Measurements from ENCODE around the gene MARCHF4.

The MARCHF4 gene

GRCh38 chr2:216355711-216356110 is 16.6 kb downstream of the MARCHF4 start:
- Histone ChIP-seq H3K4me1 (ENCODE audit: control insufficient read depth, insufficient read depth, low read depth, low read length) (no peaks in the 10 kb centered on the region), H3K18ac (ENCODE audit: low read depth in 1 of 2, low read length in 2 of 2) (no peak overlapping the region), H2BK5ac (ENCODE audit: low read depth, low read length, poor library complexity, severe bottlenecking) (no peak overlapping the region), H3K14ac (ENCODE audit: low read length in 2 of 2) (no peak overlapping the region), H2AFZ (ENCODE audit: low read depth, low read length) (no peak overlapping the region), H2BK12ac (ENCODE audit: low read length in 2 of 2) (no peak overlapping the region), H2BK120ac (ENCODE audit: low read depth, low read length) (no peak overlapping the region), H3K27me3 (ENCODE audit: control insufficient read depth in 1 of 2, insufficient read depth in 1 of 2, low read length in 2 of 2) (no peaks in the 10 kb centered on the region), H3K36me3 (ENCODE audit: control insufficient read depth in 1 of 2, insufficient read depth in 2 of 2, low read depth in 1 of 2, low read length in 2 of 2) (no peaks in the 10 kb centered on the region), H3K4ac (ENCODE audit: low read depth in 1 of 2, low read length in 2 of 2) (no peak overlapping the region), H3K9me3 (ENCODE audit: control insufficient read depth, low read length) (no peaks in the 10 kb centered on the region), H3K27ac (ENCODE audit: low read length, poor library complexity, severe bottlenecking) (no peak overlapping the region), H3K4me2 (ENCODE audit: low read length, poor library complexity, severe bottlenecking) (no peak overlapping the region), H3K79me1 (replicated peaks; ENCODE audit: low read length, poor library complexity, severe bottlenecking) (no peaks in the 10 kb centered on the region), H3K4me3 (ENCODE audit: insufficient read depth in 1 of 2, low read depth in 1 of 2, low read length in 2 of 2) (no peak overlapping the region), H4K8ac (ENCODE audit: low read length) (no peak overlapping the region), H3K9ac (ENCODE audit: low read length) (no peak overlapping the region), H2BK15ac (ENCODE audit: low read depth, poor library complexity, severe bottlenecking) (no peak overlapping the region), H2AK5ac (ENCODE audit: low read length, severe bottlenecking) (no peak overlapping the region), H3K23ac (ENCODE audit: low read length in 2 of 2) (no peak overlapping the region), H4K91ac (ENCODE audit: low read length) (no peak overlapping the region)
- DNase-seq = no peak
- WGBS = 58% methylated on average over 2 of the region's 2 CpGs

GRCh38 chr2:216354306-216354705 is 18.0 kb downstream of the MARCHF4 start:
- WGBS = 90% methylated on average over 4 of the region's 4 CpGs
- no peak for DNase-seq
- H2BK120ac ChIP-seq (ENCODE audit: low read depth, low read length) = no peak overlapping the region
- H3K36me3 ChIP-seq (ENCODE audit: control insufficient read depth in 1 of 2, insufficient read depth in 2 of 2, low read depth in 1 of 2, low read length in 2 of 2) = no peaks in the 10 kb centered on the region
- H3K18ac ChIP-seq (ENCODE audit: low read depth in 1 of 2, low read length in 2 of 2) = no peak overlapping the region
- H3K4ac ChIP-seq (ENCODE audit: low read depth in 1 of 2, low read length in 2 of 2) = no peak overlapping the region
- no peak overlapping the region for H2BK12ac ChIP-seq (ENCODE audit: low read length in 2 of 2)
- no peak overlapping the region for H4K91ac ChIP-seq (ENCODE audit: low read length)
- no peaks in the 10 kb centered on the region for H3K9me3 ChIP-seq (ENCODE audit: control insufficient read depth, low read length)
- no peak overlapping the region for H3K23ac ChIP-seq (ENCODE audit: low read length in 2 of 2)
- no peaks in the 10 kb centered on the region for H3K27me3 ChIP-seq (ENCODE audit: control insufficient read depth in 1 of 2, insufficient read depth in 1 of 2, low read length in 2 of 2)
- no peak overlapping the region for H2BK5ac ChIP-seq (ENCODE audit: low read depth, low read length, poor library complexity, severe bottlenecking)
- no peak overlapping the region for H2AFZ ChIP-seq (ENCODE audit: low read depth, low read length)
- no peak overlapping the region for H3K4me3 ChIP-seq (ENCODE audit: insufficient read depth in 1 of 2, low read depth in 1 of 2, low read length in 2 of 2)
- no peak overlapping the region for H4K8ac ChIP-seq (ENCODE audit: low read length)
- no peak overlapping the region for H3K27ac ChIP-seq (ENCODE audit: low read length, poor library complexity, severe bottlenecking)
- no peaks in the 10 kb centered on the region for H3K79me1 ChIP-seq (replicated peaks; ENCODE audit: low read length, poor library complexity, severe bottlenecking)
- H2BK15ac ChIP-seq (ENCODE audit: low read depth, poor library complexity, severe bottlenecking) = no peak overlapping the region
- H2AK5ac ChIP-seq (ENCODE audit: low read length, severe bottlenecking) = no peak overlapping the region
- H3K4me2 ChIP-seq (ENCODE audit: low read length, poor library complexity, severe bottlenecking) = no peak overlapping the region
- H3K4me1 ChIP-seq (ENCODE audit: control insufficient read depth, insufficient read depth, low read depth, low read length) = peaks cover 8% of the 10 kb centered on the region
- no peak overlapping the region for H3K14ac ChIP-seq (ENCODE audit: low read length in 2 of 2)
- H3K9ac ChIP-seq (ENCODE audit: low read length) = no peak overlapping the region

GRCh38 chr2:216352653-216353270 is 19.5 kb downstream of the MARCHF4 start:
- Histone ChIP-seq H3K79me1 (replicated peaks; ENCODE audit: low read length, poor library complexity, severe bottlenecking) (no peaks in the 10 kb centered on the region), H4K8ac (ENCODE audit: low read length) (no peak overlapping the region), H3K36me3 (ENCODE audit: control insufficient read depth in 1 of 2, insufficient read depth in 2 of 2, low read depth in 1 of 2, low read length in 2 of 2) (no peaks in the 10 kb centered on the region), H4K91ac (ENCODE audit: low read length) (no peak overlapping the region), H3K4me2 (ENCODE audit: low read length, poor library complexity, severe bottlenecking) (no peak overlapping the region), H3K27ac (ENCODE audit: low read length, poor library complexity, severe bottlenecking) (no peak overlapping the region), H3K27me3 (ENCODE audit: control insufficient read depth in 1 of 2, insufficient read depth in 1 of 2, low read length in 2 of 2) (no peaks in the 10 kb centered on the region), H3K4me3 (ENCODE audit: insufficient read depth in 1 of 2, low read depth in 1 of 2, low read length in 2 of 2) (no peak overlapping the region), H3K4ac (ENCODE audit: low read depth in 1 of 2, low read length in 2 of 2) (no peak overlapping the region), H2BK15ac (ENCODE audit: low read depth, poor library complexity, severe bottlenecking) (no peak overlapping the region), H3K9ac (ENCODE audit: low read length) (no peak overlapping the region), H3K9me3 (ENCODE audit: control insufficient read depth, low read length) (no peaks in the 10 kb centered on the region), H2BK120ac (ENCODE audit: low read depth, low read length) (no peak overlapping the region), H2AFZ (ENCODE audit: low read depth, low read length) (no peak overlapping the region), H3K4me1 (ENCODE audit: control insufficient read depth, insufficient read depth, low read depth, low read length) (peaks cover 8% of the 10 kb centered on the region), H3K18ac (ENCODE audit: low read depth in 1 of 2, low read length in 2 of 2) (no peak overlapping the region), H3K23ac (ENCODE audit: low read length in 2 of 2) (no peak overlapping the region), H2AK5ac (ENCODE audit: low read length, severe bottlenecking) (no peak overlapping the region), H2BK5ac (ENCODE audit: low read depth, low read length, poor library complexity, severe bottlenecking) (no peak overlapping the region), H2BK12ac (ENCODE audit: low read length in 2 of 2) (no peak overlapping the region), H3K14ac (ENCODE audit: low read length in 2 of 2) (no peak overlapping the region)
- 77% methylated on average over 4 of the region's 5 CpGs for WGBS
- DNase-seq = no peak

- no peak overlapping the region for H4K8ac ChIP-seq (ENCODE audit: low read length)
- no peak overlapping the region for H3K23ac ChIP-seq (ENCODE audit: low read length in 2 of 2)
- peak; percentile 76 for DNase-seq
- no peak overlapping the region for H3K27ac ChIP-seq (ENCODE audit: low read length, poor library complexity, severe bottlenecking)
- H3K9me3 ChIP-seq (ENCODE audit: control insufficient read depth, low read length) = no peaks in the 10 kb centered on the region
- no peak overlapping the region for H3K4ac ChIP-seq (ENCODE audit: low read depth in 1 of 2, low read length in 2 of 2)
- H2AK5ac ChIP-seq (ENCODE audit: low read length, severe bottlenecking) = no peak overlapping the region
- no peak overlapping the region for H4K91ac ChIP-seq (ENCODE audit: low read length)
- no peak overlapping the region for H2BK120ac ChIP-seq (ENCODE audit: low read depth, low read length)
- H3K4me3 ChIP-seq (ENCODE audit: insufficient read depth in 1 of 2, low read depth in 1 of 2, low read length in 2 of 2) = no peak overlapping the region
- no peak overlapping the region for H3K4me2 ChIP-seq (ENCODE audit: low read length, poor library complexity, severe bottlenecking)
- H3K4me1 ChIP-seq (ENCODE audit: control insufficient read depth, insufficient read depth, low read depth, low read length) = peaks cover 8% of the 10 kb centered on the region
- no peak overlapping the region for H3K14ac ChIP-seq (ENCODE audit: low read length in 2 of 2)
- no peak overlapping the region for H2BK15ac ChIP-seq (ENCODE audit: low read depth, poor library complexity, severe bottlenecking)
- no peak overlapping the region for H3K9ac ChIP-seq (ENCODE audit: low read length)
- no peaks in the 10 kb centered on the region for H3K79me1 ChIP-seq (replicated peaks; ENCODE audit: low read length, poor library complexity, severe bottlenecking)
- 41% methylated on average over 5 of the region's 5 CpGs for WGBS
- H3K36me3 ChIP-seq (ENCODE audit: control insufficient read depth in 1 of 2, insufficient read depth in 2 of 2, low read depth in 1 of 2, low read length in 2 of 2) = no peaks in the 10 kb centered on the region
- H2AFZ ChIP-seq (ENCODE audit: low read depth, low read length) = no peak overlapping the region
- no peaks in the 10 kb centered on the region for H3K27me3 ChIP-seq (ENCODE audit: control insufficient read depth in 1 of 2, insufficient read depth in 1 of 2, low read length in 2 of 2)
- no peak overlapping the region for H2BK12ac ChIP-seq (ENCODE audit: low read length in 2 of 2)
- H2BK5ac ChIP-seq (ENCODE audit: low read depth, low read length, poor library complexity, severe bottlenecking) = no peak overlapping the region
- H3K18ac ChIP-seq (ENCODE audit: low read depth in 1 of 2, low read length in 2 of 2) = no peak overlapping the region
Observed at GRCh38 chr2:216351172-216351925, 20.9 kb downstream of the MARCHF4 start.

All from mesenchymal stem cell (in vitro differentiated cells and primary cell).